Measurements from ENCODE around the gene ZNF175. TPM values are rescaled to one million over a fixed set of nuclear protein-coding genes. Genes with fewer than 3 reads are reported as not detected.
A peak's percentile ranks its signal among the peaks of the same experiment; 100 is the strongest.

ZNF175 gene
- total RNA-seq, result 7.8 TPM
- long read RNA-seq, full-length matches to known transcripts, result 1 of 6 reads
- long read RNA-seq, partial matches to known transcripts, result 1 of 6 reads
- long read RNA-seq, other reads (novel, unspliced or antisense), result 4 of 6 reads

- intact Hi-C loops (cut with DNase I), result loop anchor here (1.0 kb wide), 1 partner anchor 23 kb away; no protein-coding TSS in a partner anchor
Measured at GRCh38 chr19:51570962-51571575, at the start of gene ZNF175. Gene ZNF175 (plus strand): TSS chr19:51571283. CDS start chr19:51573330, 2,047 bp downstream.

GRCh38 chr19:51521357-51521756 is 49.7 kb upstream of the ZNF175 start:
- no peak for DNase-seq (ENCODE audit: low spot score)
- intact Hi-C loops (cut with DNase I), result no loop called here

More at GRCh38 chr19:51570962-51571575, at the start of gene ZNF175:
- peak; percentile 94 for DNase-seq (ENCODE audit: low spot score)

- DNase-seq (ENCODE audit: low spot score), result no peak
- intact Hi-C loops (cut with DNase I), result no loop called here
Measured at GRCh38 chr19:51521781-51522180, 49.3 kb upstream of the ZNF175 start.

GRCh38 chr19:51524666-51525264 is 46.3 kb upstream of the ZNF175 start:
- DNase-seq (ENCODE audit: low spot score), result no peak
- intact Hi-C loops (cut with DNase I), result no loop called here

GRCh38 chr19:51525651-51526050 is 45.4 kb upstream of the ZNF175 start:
- intact Hi-C loops (cut with DNase I), result no loop called here
- no peak for DNase-seq (ENCODE audit: low spot score)

GRCh38 chr19:51529301-51529700 is 41.8 kb upstream of the ZNF175 start:
- DNase-seq (ENCODE audit: low spot score), result no peak
- intact Hi-C loops (cut with DNase I), result no loop called here

GRCh38 chr19:51530616-51531015 is 40.5 kb upstream of the ZNF175 start:
- intact Hi-C loops (cut with DNase I), result no loop called here

GRCh38 chr19:51531349-51532315 is 39.5 kb upstream of the ZNF175 start, which contains the start of gene SIGLEC6:
Gene SIGLEC6 (minus strand): TSS chr19:51531670. CDS start chr19:51531648, 22 bp downstream.
- peak; percentile 84 for DNase-seq (ENCODE audit: low spot score)

More at GRCh38 chr19:51530616-51531015, 40.5 kb upstream of the ZNF175 start:
- no peak for DNase-seq (ENCODE audit: low spot score)

GRCh38 chr19:51535535-51535934 is 35.5 kb upstream of the ZNF175 start:
- intact Hi-C loops (cut with DNase I), result no loop called here
- DNase-seq (ENCODE audit: low spot score), result no peak

More at GRCh38 chr19:51531349-51532315, 39.5 kb upstream of the ZNF175 start, which contains the start of gene SIGLEC6:
- intact Hi-C loops (cut with DNase I), result no loop called here

- no peak for DNase-seq (ENCODE audit: low spot score)
- intact Hi-C loops (cut with DNase I), result no loop called here
Measured at GRCh38 chr19:51539821-51540366, 31.2 kb upstream of the ZNF175 start.

- intact Hi-C loops (cut with DNase I), result no loop called here
- no peak for DNase-seq (ENCODE audit: low spot score)
Measured at GRCh38 chr19:51541458-51542357, 29.4 kb upstream of the ZNF175 start.

GRCh38 chr19:51542699-51543098 is 28.4 kb upstream of the ZNF175 start:
- intact Hi-C loops (cut with DNase I), result no loop called here
- no peak for DNase-seq (ENCODE audit: low spot score)

GRCh38 chr19:51544038-51544437 is 27.0 kb upstream of the ZNF175 start:
- intact Hi-C loops (cut with DNase I), result no loop called here
- DNase-seq (ENCODE audit: low spot score), result no peak

- intact Hi-C loops (cut with DNase I), result no loop called here
- DNase-seq (ENCODE audit: low spot score), result no peak
Measured at GRCh38 chr19:51546107-51546649, 24.9 kb upstream of the ZNF175 start.

- no peak for DNase-seq (ENCODE audit: low spot score)
- intact Hi-C loops (cut with DNase I), result no loop called here
Measured at GRCh38 chr19:51546650-51547396, 24.3 kb upstream of the ZNF175 start.

- intact Hi-C loops (cut with DNase I), result no loop called here
- no peak for DNase-seq (ENCODE audit: low spot score)
Measured at GRCh38 chr19:51547397-51548212, 23.5 kb upstream of the ZNF175 start.

- no peak for DNase-seq (ENCODE audit: low spot score)
- intact Hi-C loops (cut with DNase I), result no loop called here
Measured at GRCh38 chr19:51548213-51548651, 22.9 kb upstream of the ZNF175 start.

All from cardiac septum (tissue), 1 donor.